Smooth muscle cell (in vitro differentiated cells): ENCODE data around the gene LCK. TPM values are rescaled to one million over a fixed set of nuclear protein-coding genes. Genes with fewer than 3 reads are reported as not detected.

Experiments used
- DNase-seq: peaks from one replicate; lab custom pipeline; 2025; ENCODE audit not compliant: unreplicated experiment; lab: John Stamatoyannopoulos, UW
- H2AFZ ChIP-seq: fragments of 200-600 bp; sonication (generic); 2 replicates; pipeline ENCODE4 v1.6.0; 2016; ENCODE audit warnings: antibody characterized with exemption, low read depth, mild to moderate bottlenecking
- H3F3A ChIP-seq: fragments of 200-600 bp; sonication (generic); 2 replicates; pipeline ENCODE4 v1.6.0; 2017; ENCODE audit warnings: antibody characterized with exemption, low read depth
- H3K27ac ChIP-seq: fragments of 200-600 bp; sonication (generic); 2 replicates; pipeline ENCODE4 v1.5.1; 2016; ENCODE audit warnings: low read depth, mild to moderate bottlenecking
- H3K27me3 ChIP-seq: fragments of 200-600 bp; sonication (generic); 2 replicates; pipeline ENCODE4 v1.6.1; 2016; ENCODE audit warnings: low read depth, mild to moderate bottlenecking
- H3K36me3 ChIP-seq: fragments of 200-600 bp; sonication (generic); 2 replicates; pipeline ENCODE4 v1.5.1; 2016; ENCODE audit warnings: low read depth
- H3K4me1 ChIP-seq: fragments of 200-600 bp; sonication (generic); 2 replicates; pipeline ENCODE4 v1.5.1; 2016; ENCODE audit warnings: low read depth
- H3K4me2 ChIP-seq: fragments of 200-600 bp; sonication (generic); 2 replicates; pipeline ENCODE4 v1.6.0; 2016; ENCODE audit warnings: mild to moderate bottlenecking
- H3K4me3 ChIP-seq: fragments of 200-600 bp; sonication (generic); 2 replicates; pipeline ENCODE4 v1.5.1; 2016; ENCODE audit warnings: mild to moderate bottlenecking
- H3K79me2 ChIP-seq: fragments of 200-600 bp; sonication (generic); 2 replicates; pipeline ENCODE4 v1.6.0; 2016; ENCODE audit warnings: low read depth, mild to moderate bottlenecking
- H3K9ac ChIP-seq: fragments of 200-600 bp; sonication (generic); 2 replicates; pipeline ENCODE4 v1.6.0; 2016; ENCODE audit warnings: low read depth
- H3K9me3 ChIP-seq: fragments of 200-600 bp; sonication (generic); replicated peaks from 2 replicates; pipeline ENCODE4 v1.5.1; 2016; ENCODE audit warnings: low read depth
- H4K20me1 ChIP-seq: fragments of 200-600 bp; sonication (generic); 2 replicates; pipeline ENCODE4 v1.6.0; 2016; ENCODE audit warnings: low read depth
- WGBS: methylation state at CpG from one replicate; pipeline ENCODE4 v1.1.7; 2016; ENCODE audit warnings: low lambda C conversion rate; 5-methylcytosine and 5-hydroxymethylcytosine counted together
- polyA plus RNA-seq: library from polyadenylated mRNA; unstranded; fragments of >200 nt; fragmentation: Nextera tagmentation; extraction: Ambion mirVana; gene quantifications from 2 replicates; pipeline ENCODE4 v1.2.1, GENCODE V29; 2016
- total RNA-seq: library from RNA; depleted of rRNA; stranded (reverse); fragments of >200 nt; gene quantifications from 2 replicates; pipeline ENCODE4 v1.2.3, GENCODE V29; 2014
- TF ChIP-seq, protein P1 (sequence below): fragments of 200-600 bp; sonication (generic); IDR thresholded peaks from 2 replicates; pipeline ENCODE4 v1.5.1; 2017; ENCODE audit warnings: borderline replicate concordance, mild to moderate bottlenecking, antibody characterized with exemption; ENCODE audit not compliant: insufficient read depth, poor library complexity, severe bottlenecking

Gene LCK
- total RNA-seq (0.22 TPM in 1 of 2 replicates, not detected in the other), polyA plus RNA-seq (not detected in 2 replicates)

DNA sequence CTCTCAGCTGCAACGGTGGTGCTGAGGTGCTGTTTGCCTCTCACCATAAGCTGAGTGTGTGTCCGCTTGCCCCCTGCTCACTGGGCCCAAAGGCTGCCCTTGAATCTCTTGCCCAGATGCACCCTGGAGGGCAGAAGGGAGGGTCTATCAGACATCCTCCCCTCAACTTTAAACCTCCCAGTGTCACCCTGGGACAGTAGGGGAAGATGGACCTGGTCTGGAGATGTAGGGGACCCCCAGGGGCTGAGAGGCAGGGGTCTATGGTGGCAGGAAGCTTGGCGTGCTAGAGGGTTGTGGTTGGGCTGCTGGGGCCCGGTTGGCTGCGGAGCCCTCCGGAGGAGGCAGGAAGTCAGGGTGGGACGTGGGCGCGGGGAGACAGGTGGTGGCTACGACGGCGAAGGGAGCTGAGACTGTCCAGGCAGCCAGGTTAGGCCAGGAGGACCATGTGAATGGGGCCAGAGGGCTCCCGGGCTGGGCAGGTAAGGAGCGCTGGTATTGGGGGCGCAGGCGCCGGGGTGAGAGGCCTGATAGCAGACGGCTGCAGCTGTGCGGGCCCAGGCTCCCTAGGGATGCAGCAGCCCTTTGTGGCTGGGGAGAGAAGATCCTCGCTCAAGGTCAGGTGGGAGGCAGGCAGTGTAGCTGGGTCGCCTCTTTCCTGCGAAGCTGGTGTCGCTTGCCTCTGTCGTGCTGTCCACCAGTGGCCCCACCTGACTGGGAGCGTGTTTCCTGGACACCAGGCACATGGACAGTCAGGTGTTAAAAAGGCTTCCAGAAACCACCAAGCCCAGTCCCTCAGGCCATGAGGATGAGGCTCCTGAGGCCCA is at the start of gene LCK:
Gene LCK, plus strand, starts transcription at position 373 of the 824 bp plus-strand sequence. CDS start 23,065 bp downstream, outside the sequence.
- H3K4me1 ChIP-seq = no peaks in the 10 kb centered on the region
- H3K27ac ChIP-seq = no peak within 1 kb of the TSS
- no peaks in the 10 kb centered on the region for H3K36me3 ChIP-seq
- no peak for DNase-seq
- WGBS = 89% methylated on average over 25 of the region's 25 CpGs
- no peaks in the 10 kb centered on the region for H3F3A ChIP-seq
- H3K4me2 ChIP-seq = no peak within 1 kb of the TSS
- no peaks in the 10 kb centered on the region for H3K27me3 ChIP-seq
- no peaks in the 10 kb centered on the region for H3K9me3 ChIP-seq
- H2AFZ ChIP-seq = no peak within 1 kb of the TSS
- no peak within 1 kb of the TSS for H3K9ac ChIP-seq
- no peak within 1 kb of the TSS for H3K4me3 ChIP-seq
- H3K79me2 ChIP-seq = no peaks in the 10 kb centered on the region
- no peaks in the 10 kb centered on the region for H4K20me1 ChIP-seq
- TF ChIP-seq, protein P1, sequence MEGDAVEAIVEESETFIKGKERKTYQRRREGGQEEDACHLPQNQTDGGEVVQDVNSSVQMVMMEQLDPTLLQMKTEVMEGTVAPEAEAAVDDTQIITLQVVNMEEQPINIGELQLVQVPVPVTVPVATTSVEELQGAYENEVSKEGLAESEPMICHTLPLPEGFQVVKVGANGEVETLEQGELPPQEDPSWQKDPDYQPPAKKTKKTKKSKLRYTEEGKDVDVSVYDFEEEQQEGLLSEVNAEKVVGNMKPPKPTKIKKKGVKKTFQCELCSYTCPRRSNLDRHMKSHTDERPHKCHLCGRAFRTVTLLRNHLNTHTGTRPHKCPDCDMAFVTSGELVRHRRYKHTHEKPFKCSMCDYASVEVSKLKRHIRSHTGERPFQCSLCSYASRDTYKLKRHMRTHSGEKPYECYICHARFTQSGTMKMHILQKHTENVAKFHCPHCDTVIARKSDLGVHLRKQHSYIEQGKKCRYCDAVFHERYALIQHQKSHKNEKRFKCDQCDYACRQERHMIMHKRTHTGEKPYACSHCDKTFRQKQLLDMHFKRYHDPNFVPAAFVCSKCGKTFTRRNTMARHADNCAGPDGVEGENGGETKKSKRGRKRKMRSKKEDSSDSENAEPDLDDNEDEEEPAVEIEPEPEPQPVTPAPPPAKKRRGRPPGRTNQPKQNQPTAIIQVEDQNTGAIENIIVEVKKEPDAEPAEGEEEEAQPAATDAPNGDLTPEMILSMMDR = no peak

DNA sequence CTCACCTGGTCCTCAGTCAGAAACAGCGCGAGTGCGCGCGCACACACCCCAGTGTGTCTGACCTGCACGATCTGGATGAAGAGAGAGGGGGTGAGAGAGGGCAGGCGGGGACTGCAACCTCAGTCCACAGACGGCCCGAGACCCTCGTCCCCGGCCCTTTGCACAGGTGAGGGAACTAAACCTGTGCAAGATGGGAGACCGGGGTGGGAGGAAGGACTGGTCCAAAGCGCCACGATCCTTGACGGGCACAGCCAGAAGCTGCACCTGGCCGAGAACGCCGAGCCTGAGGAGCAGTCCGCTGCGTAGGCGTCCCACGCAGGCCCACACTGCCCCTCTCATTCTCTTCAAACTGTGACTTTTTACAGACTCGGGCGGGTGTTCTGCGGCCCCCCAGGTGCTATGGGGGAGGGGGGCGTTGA is 46.1 kb upstream of the LCK start:
- DNase-seq = no peak
- Histone ChIP-seq H3K79me2 (no peaks in the 10 kb centered on the region), H3K9ac (peak overlapping the region; percentile 97), H3K9me3 (no peaks in the 10 kb centered on the region), H3K4me1 (peaks cover 11% of the 10 kb centered on the region), H2AFZ (peak overlapping the region; percentile 18), H3K4me2 (peak overlapping the region; percentile 99), H3K4me3 (peak overlapping the region; percentile 83), H3K36me3 (no peaks in the 10 kb centered on the region), H3K27me3 (no peaks in the 10 kb centered on the region), H3F3A (peaks cover 8% of the 10 kb centered on the region), H3K27ac (peak overlapping the region; percentile 72), H4K20me1 (no peaks in the 10 kb centered on the region)
- TF ChIP-seq, protein P1 = no peak
- WGBS = 29% methylated on average over 26 of the region's 26 CpGs

DNA sequence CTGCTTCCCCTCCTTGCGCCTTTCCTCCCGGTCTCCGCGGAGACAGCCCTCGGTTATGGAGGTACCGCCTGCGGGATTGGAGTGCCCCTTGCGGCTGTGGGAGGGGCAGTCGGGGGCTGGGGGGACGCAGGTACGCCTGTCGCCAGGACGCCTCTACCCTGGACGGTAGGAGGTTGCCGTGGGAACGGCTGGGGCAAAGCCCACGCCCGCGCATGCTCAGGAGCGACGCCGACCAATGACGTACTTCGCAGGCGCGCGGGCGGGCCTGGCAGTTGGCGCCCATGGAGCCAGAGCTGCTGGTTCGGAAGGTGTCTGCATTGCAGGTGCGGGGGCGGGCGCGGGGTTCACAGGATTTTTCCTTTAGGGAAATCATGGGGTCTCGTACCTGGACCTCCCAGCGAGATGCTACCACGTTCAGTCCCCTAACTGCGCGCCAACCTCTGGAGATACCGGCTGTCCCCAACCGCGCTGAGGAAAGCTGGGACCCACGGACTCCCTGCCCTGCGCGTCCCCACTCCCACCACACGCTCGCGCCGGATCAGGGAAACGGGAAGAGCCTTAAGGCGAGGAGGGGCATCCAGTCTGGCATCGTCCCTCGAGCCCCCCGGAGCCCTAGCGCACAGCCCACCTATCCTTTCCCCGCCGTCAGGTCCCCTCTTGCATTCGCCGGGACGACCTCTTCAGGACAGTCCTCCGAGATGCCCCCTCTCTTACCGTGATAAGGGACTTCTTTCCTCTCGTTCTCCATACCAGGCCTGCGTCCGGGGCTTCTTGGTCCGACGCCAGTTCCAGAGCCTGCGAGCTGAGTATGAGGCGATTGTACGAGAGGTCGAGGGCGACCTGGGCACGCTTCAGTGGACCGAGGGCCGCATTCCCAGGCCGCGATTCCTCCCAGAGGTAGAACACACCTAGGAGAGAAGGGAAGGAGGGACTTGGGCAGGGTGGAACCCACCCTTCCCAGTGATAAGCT is 45.4 kb upstream of the LCK start, which contains the start of gene IQCC:
Gene IQCC, plus strand, starts transcription at position 271 of the 970 bp plus-strand sequence. Its CDS starts 11 bp downstream, at position 282.
- no peaks in the 10 kb centered on the region for H3K36me3 ChIP-seq
- H3K9me3 ChIP-seq = no peaks in the 10 kb centered on the region
- peak within 1 kb of the TSS; percentile 99 for H3K4me2 ChIP-seq
- peak within 1 kb of the TSS; percentile 83 for H3K4me3 ChIP-seq
- no peaks in the 10 kb centered on the region for H3K79me2 ChIP-seq
- H3K4me1 ChIP-seq = peaks cover 8% of the 10 kb centered on the region
- peak within 1 kb of the TSS; percentile 97 for H3K9ac ChIP-seq
- peak within 1 kb of the TSS; percentile 72 for H3K27ac ChIP-seq
- TF ChIP-seq, protein P1 = no peak
- peak; percentile 48 for DNase-seq
- H4K20me1 ChIP-seq = no peaks in the 10 kb centered on the region
- H2AFZ ChIP-seq = peak within 1 kb of the TSS; percentile 18
- H3K27me3 ChIP-seq = no peaks in the 10 kb centered on the region
- 6% methylated on average over 77 of the region's 77 CpGs for WGBS
- peaks cover 3% of the 10 kb centered on the region for H3F3A ChIP-seq
